A549 treated with Mapracorat at 1 μM for 4 hours (cell line): ENCODE data around the gene BCHE. TPM values are rescaled to one million over a fixed set of nuclear protein-coding genes. Genes with fewer than 3 reads are reported as not detected.

Experiments
- total RNA-seq: library from RNA; stranded (reverse); fragments of 200-300 nt; extraction: Qiagen RNA extraction; gene quantifications from 5 replicates; pipeline ENCODE4 v1.2.3, GENCODE V29; 2022

The BCHE gene
- 0.52 to 1.1 TPM (median 0.86 TPM) in 5 replicates for total RNA-seq

DNA sequence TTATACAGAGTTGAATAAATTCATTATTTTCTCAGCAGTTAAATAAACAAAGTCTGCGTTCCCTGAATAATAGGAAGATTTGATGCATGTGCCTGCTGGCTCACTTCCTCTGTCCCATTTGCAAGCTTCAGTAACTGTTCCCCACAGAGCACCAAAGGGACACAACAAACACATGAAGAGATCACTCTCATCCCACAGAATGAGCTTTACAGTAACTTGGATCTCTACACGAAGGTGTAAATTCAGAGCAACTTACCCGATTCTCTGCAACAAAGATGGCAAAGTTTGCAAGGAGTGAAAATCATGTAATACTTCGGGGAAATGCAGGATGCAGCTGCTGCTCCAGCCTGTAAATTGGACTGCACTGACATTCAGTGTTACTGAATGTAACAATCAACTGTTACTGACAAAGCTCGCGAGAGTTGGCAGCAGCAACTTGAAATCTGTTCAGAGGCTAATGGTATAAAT, at the start of gene BCHE:
BCHE (minus strand) TSS at position 366 of the 468 bp plus-strand sequence. CDS start 6,390 bp downstream, outside the sequence.

